ENCODE results near the gene KCNQ1.

GRCh38 chr11:2512431-2513407 lies 67.9 kb downstream of the KCNQ1 start:
- TF ChIP-seq TAF1 (IDR thresholded peaks at IDR 0.05; ENCODE audit: borderline replicate concordance, low read depth, low read length) (no peak), POLR2AphosphoS5 (IDR thresholded peaks at IDR 0.05; ENCODE audit: low read depth, low read length) (no peak), POLR2A (IDR thresholded peaks at IDR 0.05; ENCODE audit: low read depth, low read length) (no peak)

All from GM12892 (cell line).